Measurements from ENCODE around the gene TPK1. TPM values are rescaled to one million over a fixed set of nuclear protein-coding genes. Genes with fewer than 3 reads are reported as not detected.

The TPK1 gene
- total RNA-seq, 1 donor, result 22.6 TPM

GRCh38 chr7:144776447-144776846 is 59.4 kb downstream of the TPK1 start:
- H3K27me3 ChIP-seq (ENCODE audit: insufficient read depth, low read length), result no peaks in the 10 kb centered on the region
- H3K4me1 ChIP-seq (ENCODE audit: insufficient read depth, low read length), result no peaks in the 10 kb centered on the region
- H3K4me3 ChIP-seq (ENCODE audit: low read length), result no peak overlapping the region
- H3K9me3 ChIP-seq (ENCODE audit: low read depth, low read length), result no peaks in the 10 kb centered on the region

- Histone ChIP-seq H3K4me3 (ENCODE audit: low read length) (no peak overlapping the region), H3K27me3 (ENCODE audit: insufficient read depth, low read length) (no peaks in the 10 kb centered on the region), H3K4me1 (ENCODE audit: insufficient read depth, low read length) (no peaks in the 10 kb centered on the region), H3K9me3 (ENCODE audit: low read depth, low read length) (no peaks in the 10 kb centered on the region)
Measured at GRCh38 chr7:144775749-144776148, 60.1 kb downstream of the TPK1 start.

- Histone ChIP-seq H3K4me1 (ENCODE audit: insufficient read depth, low read length) (no peaks in the 10 kb centered on the region), H3K9me3 (ENCODE audit: low read depth, low read length) (no peaks in the 10 kb centered on the region), H3K27me3 (ENCODE audit: insufficient read depth, low read length) (no peaks in the 10 kb centered on the region), H3K4me3 (ENCODE audit: low read length) (no peak overlapping the region)
Measured at GRCh38 chr7:144771927-144772326, 63.9 kb downstream of the TPK1 start.

GRCh38 chr7:144771174-144771573 is 64.7 kb downstream of the TPK1 start:
- Histone ChIP-seq H3K9me3 (ENCODE audit: low read depth, low read length) (no peaks in the 10 kb centered on the region), H3K27me3 (ENCODE audit: insufficient read depth, low read length) (no peaks in the 10 kb centered on the region), H3K4me3 (ENCODE audit: low read length) (no peak overlapping the region), H3K4me1 (ENCODE audit: insufficient read depth, low read length) (no peaks in the 10 kb centered on the region)

- no peaks in the 10 kb centered on the region for H3K9me3 ChIP-seq (ENCODE audit: low read depth, low read length)
- H3K27me3 ChIP-seq (ENCODE audit: insufficient read depth, low read length), result no peaks in the 10 kb centered on the region
- no peaks in the 10 kb centered on the region for H3K4me1 ChIP-seq (ENCODE audit: insufficient read depth, low read length)
- H3K4me3 ChIP-seq (ENCODE audit: low read length), result no peak overlapping the region
Measured at GRCh38 chr7:144769352-144769751, 66.5 kb downstream of the TPK1 start.

GRCh38 chr7:144768633-144769032 is 67.2 kb downstream of the TPK1 start:
- Histone ChIP-seq H3K27me3 (ENCODE audit: insufficient read depth, low read length) (no peaks in the 10 kb centered on the region), H3K4me3 (ENCODE audit: low read length) (no peak overlapping the region), H3K4me1 (ENCODE audit: insufficient read depth, low read length) (no peaks in the 10 kb centered on the region), H3K9me3 (ENCODE audit: low read depth, low read length) (no peaks in the 10 kb centered on the region)

GRCh38 chr7:144763291-144763690 is 72.6 kb downstream of the TPK1 start:
- no peaks in the 10 kb centered on the region for H3K9me3 ChIP-seq (ENCODE audit: low read depth, low read length)
- no peak overlapping the region for H3K4me3 ChIP-seq (ENCODE audit: low read length)
- no peaks in the 10 kb centered on the region for H3K4me1 ChIP-seq (ENCODE audit: insufficient read depth, low read length)
- H3K27me3 ChIP-seq (ENCODE audit: insufficient read depth, low read length), result no peaks in the 10 kb centered on the region

GRCh38 chr7:144762853-144763252 is 73.0 kb downstream of the TPK1 start:
- no peaks in the 10 kb centered on the region for H3K4me1 ChIP-seq (ENCODE audit: insufficient read depth, low read length)
- H3K4me3 ChIP-seq (ENCODE audit: low read length), result no peak overlapping the region
- H3K9me3 ChIP-seq (ENCODE audit: low read depth, low read length), result no peaks in the 10 kb centered on the region
- no peaks in the 10 kb centered on the region for H3K27me3 ChIP-seq (ENCODE audit: insufficient read depth, low read length)

GRCh38 chr7:144761493-144761892 is 74.4 kb downstream of the TPK1 start:
- H3K9me3 ChIP-seq (ENCODE audit: low read depth, low read length), result no peaks in the 10 kb centered on the region
- no peaks in the 10 kb centered on the region for H3K27me3 ChIP-seq (ENCODE audit: insufficient read depth, low read length)
- H3K4me1 ChIP-seq (ENCODE audit: insufficient read depth, low read length), result no peaks in the 10 kb centered on the region
- H3K4me3 ChIP-seq (ENCODE audit: low read length), result no peak overlapping the region

- Histone ChIP-seq H3K9me3 (ENCODE audit: low read depth, low read length) (no peaks in the 10 kb centered on the region), H3K4me3 (ENCODE audit: low read length) (no peak overlapping the region), H3K27me3 (ENCODE audit: insufficient read depth, low read length) (no peaks in the 10 kb centered on the region), H3K4me1 (ENCODE audit: insufficient read depth, low read length) (no peaks in the 10 kb centered on the region)
Measured at GRCh38 chr7:144759653-144760052, 76.2 kb downstream of the TPK1 start.

- no peaks in the 10 kb centered on the region for H3K27me3 ChIP-seq (ENCODE audit: insufficient read depth, low read length)
- no peak overlapping the region for H3K4me3 ChIP-seq (ENCODE audit: low read length)
- no peaks in the 10 kb centered on the region for H3K9me3 ChIP-seq (ENCODE audit: low read depth, low read length)
- H3K4me1 ChIP-seq (ENCODE audit: insufficient read depth, low read length), result no peaks in the 10 kb centered on the region
Measured at GRCh38 chr7:144747936-144748335, 87.9 kb downstream of the TPK1 start.

- no peaks in the 10 kb centered on the region for H3K9me3 ChIP-seq (ENCODE audit: low read depth, low read length)
- no peaks in the 10 kb centered on the region for H3K4me1 ChIP-seq (ENCODE audit: insufficient read depth, low read length)
- H3K27me3 ChIP-seq (ENCODE audit: insufficient read depth, low read length), result no peaks in the 10 kb centered on the region
- no peak overlapping the region for H3K4me3 ChIP-seq (ENCODE audit: low read length)
Measured at GRCh38 chr7:144738708-144739314, 97.0 kb downstream of the TPK1 start.

- Histone ChIP-seq H3K4me3 (ENCODE audit: low read length) (no peak overlapping the region), H3K4me1 (ENCODE audit: insufficient read depth, low read length) (no peaks in the 10 kb centered on the region), H3K9me3 (ENCODE audit: low read depth, low read length) (no peaks in the 10 kb centered on the region), H3K27me3 (ENCODE audit: insufficient read depth, low read length) (no peaks in the 10 kb centered on the region)
Measured at GRCh38 chr7:144738146-144738545, 97.7 kb downstream of the TPK1 start.

- no peaks in the 10 kb centered on the region for H3K4me1 ChIP-seq (ENCODE audit: insufficient read depth, low read length)
- H3K9me3 ChIP-seq (ENCODE audit: low read depth, low read length), result no peaks in the 10 kb centered on the region
- H3K27me3 ChIP-seq (ENCODE audit: insufficient read depth, low read length), result no peaks in the 10 kb centered on the region
- no peak overlapping the region for H3K4me3 ChIP-seq (ENCODE audit: low read length)
Measured at GRCh38 chr7:144736880-144737493, 98.9 kb downstream of the TPK1 start.

- Histone ChIP-seq H3K4me3 (ENCODE audit: low read length) (no peak overlapping the region), H3K27me3 (ENCODE audit: insufficient read depth, low read length) (no peaks in the 10 kb centered on the region), H3K9me3 (ENCODE audit: low read depth, low read length) (no peaks in the 10 kb centered on the region), H3K4me1 (ENCODE audit: insufficient read depth, low read length) (no peaks in the 10 kb centered on the region)
Measured at GRCh38 chr7:144735505-144736276, 100.2 kb downstream of the TPK1 start.

Measured in mononuclear cell (primary cell).